SH-SY5Y (cell line): ENCODE data around the gene HDAC1.

Experiments
- GATA2 ChIP-seq: IDR thresholded peaks from 2 replicates; pipeline ENCODE4 v1.6.1; 2011; ENCODE audit warnings: mild to moderate bottlenecking, low read depth, low read length
- GATA3 ChIP-seq: IDR thresholded peaks from 2 replicates; pipeline ENCODE4 v1.6.1; 2011; ENCODE audit warnings: low read depth, mild to moderate bottlenecking, low read length, moderate library complexity

The HDAC1 gene

GRCh38 chr1:32341971-32342370 is 50.1 kb downstream of the HDAC1 start:
- TF ChIP-seq GATA3 (no peak), GATA2 (no peak)

GRCh38 chr1:32342704-32343103 is 50.8 kb downstream of the HDAC1 start:
- TF ChIP-seq GATA3 = no peak
- TF ChIP-seq GATA2 = no peak

GRCh38 chr1:32345289-32345827 is 53.5 kb downstream of the HDAC1 start:
- no peak for TF ChIP-seq GATA3
- TF ChIP-seq GATA2 = no peak

- no peak for TF ChIP-seq GATA3
- no peak for TF ChIP-seq GATA2
These were observed 54.8 kb downstream of the HDAC1 start for GRCh38 chr1:32346532-32347157.

GRCh38 chr1:32349211-32349708 is 57.4 kb downstream of the HDAC1 start:
- TF ChIP-seq GATA2 (no peak), GATA3 (no peak)

GRCh38 chr1:32350785-32351398 is 59.0 kb downstream of the HDAC1 start:
- no peak for TF ChIP-seq GATA2
- TF ChIP-seq GATA3 = no peak

- TF ChIP-seq GATA2 (no peak), GATA3 (no peak)
These were observed 59.7 kb downstream of the HDAC1 start for GRCh38 chr1:32351399-32352238.

GRCh38 chr1:32352239-32352745 is 60.4 kb downstream of the HDAC1 start:
- TF ChIP-seq GATA2 = no peak
- no peak for TF ChIP-seq GATA3

GRCh38 chr1:32352831-32353383 is 61.0 kb downstream of the HDAC1 start:
- TF ChIP-seq GATA3 = no peak
- TF ChIP-seq GATA2 = no peak

GRCh38 chr1:32353431-32353830 is 61.5 kb downstream of the HDAC1 start:
- no peak for TF ChIP-seq GATA2
- no peak for TF ChIP-seq GATA3

GRCh38 chr1:32353886-32354570 is 62.1 kb downstream of the HDAC1 start:
- TF ChIP-seq GATA2 = no peak

- no peak for TF ChIP-seq GATA3
- TF ChIP-seq GATA2 = no peak
These were observed 64.6 kb downstream of the HDAC1 start for GRCh38 chr1:32356478-32356877.

GRCh38 chr1:32357614-32358013 is 65.7 kb downstream of the HDAC1 start:
- TF ChIP-seq GATA3 (no peak), GATA2 (no peak)
